Measurements from ENCODE around the gene U2AF2. TPM values are rescaled to one million over a fixed set of nuclear protein-coding genes. Genes with fewer than 3 reads are reported as not detected.

U2AF2 gene
- total RNA-seq, 1 donor from 2014 or later: 273 TPM

DNA sequence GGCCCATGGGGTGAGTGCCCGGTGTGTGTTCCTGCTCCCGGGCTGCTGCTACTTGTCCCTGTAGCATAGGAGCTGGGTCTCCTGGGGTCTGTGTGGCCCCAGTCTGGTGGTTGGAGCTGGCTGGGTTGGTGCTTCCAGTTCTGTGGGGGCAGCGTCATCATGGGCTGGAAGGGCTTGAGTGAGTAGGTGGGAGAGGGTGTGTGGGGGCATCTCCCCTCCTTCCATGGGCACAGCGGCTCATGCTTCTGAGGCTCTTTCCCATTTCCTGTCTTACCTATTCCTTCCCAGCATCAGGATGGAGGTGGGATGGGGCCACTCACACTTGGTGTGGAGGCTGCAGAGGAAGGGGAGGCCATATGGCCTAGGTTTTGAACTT lies 12.2 kb downstream of the U2AF2 start:
- ATAC-seq (ENCODE audit: low read depth): no peak
- Mint-ChIP-seq H3K4me1 (peaks cover 21% of the 10 kb centered on the region), H3K27me3 (no peaks in the 10 kb centered on the region), H3K27ac (no peak overlapping the region), H3K9me3 (no peaks in the 10 kb centered on the region), H3K4me3 (no peak overlapping the region), H3K36me3 (ENCODE audit: low read depth) (peaks cover 88% of the 10 kb centered on the region)
- intact Hi-C loops (cut with micrococcal nuclease): no loop called here
- TF ChIP-seq, protein P1, sequence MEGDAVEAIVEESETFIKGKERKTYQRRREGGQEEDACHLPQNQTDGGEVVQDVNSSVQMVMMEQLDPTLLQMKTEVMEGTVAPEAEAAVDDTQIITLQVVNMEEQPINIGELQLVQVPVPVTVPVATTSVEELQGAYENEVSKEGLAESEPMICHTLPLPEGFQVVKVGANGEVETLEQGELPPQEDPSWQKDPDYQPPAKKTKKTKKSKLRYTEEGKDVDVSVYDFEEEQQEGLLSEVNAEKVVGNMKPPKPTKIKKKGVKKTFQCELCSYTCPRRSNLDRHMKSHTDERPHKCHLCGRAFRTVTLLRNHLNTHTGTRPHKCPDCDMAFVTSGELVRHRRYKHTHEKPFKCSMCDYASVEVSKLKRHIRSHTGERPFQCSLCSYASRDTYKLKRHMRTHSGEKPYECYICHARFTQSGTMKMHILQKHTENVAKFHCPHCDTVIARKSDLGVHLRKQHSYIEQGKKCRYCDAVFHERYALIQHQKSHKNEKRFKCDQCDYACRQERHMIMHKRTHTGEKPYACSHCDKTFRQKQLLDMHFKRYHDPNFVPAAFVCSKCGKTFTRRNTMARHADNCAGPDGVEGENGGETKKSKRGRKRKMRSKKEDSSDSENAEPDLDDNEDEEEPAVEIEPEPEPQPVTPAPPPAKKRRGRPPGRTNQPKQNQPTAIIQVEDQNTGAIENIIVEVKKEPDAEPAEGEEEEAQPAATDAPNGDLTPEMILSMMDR (IDR thresholded peaks at IDR 0.05): no peak
- CTCF ChIA-PET: no interaction called here
- POLR2A ChIA-PET: interaction anchor here (0.7 to 2.2 kb wide), 3 partner anchors 8 to 158 kb away, joined by 3 to 6 read pairs (median 5); no protein-coding TSS in a partner anchor
- DNase-seq: no peak

DNA sequence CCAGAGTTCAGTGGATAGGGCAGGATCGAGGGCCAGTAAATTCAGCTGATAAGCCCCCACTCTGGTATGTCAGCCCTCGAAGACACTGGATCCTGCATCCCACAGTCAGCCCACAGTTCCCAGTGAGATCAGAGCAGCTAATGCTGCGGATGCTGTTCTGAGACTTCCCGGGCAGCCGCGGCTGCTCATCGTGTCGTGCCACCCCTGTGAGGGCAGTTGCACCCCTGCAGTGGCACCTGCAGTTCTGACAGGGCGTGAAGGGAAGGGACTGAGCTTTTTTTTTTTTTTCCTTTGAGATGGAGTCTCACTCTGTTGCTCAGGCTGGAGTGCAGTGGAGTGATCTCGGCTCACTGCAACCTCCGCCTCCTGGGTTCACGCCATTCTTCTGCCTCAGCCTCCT lies 12.7 kb downstream of the U2AF2 start:
- H3K4me3 Mint-ChIP-seq: no peak overlapping the region
- POLR2A ChIA-PET: interaction anchor here (0.7 to 2.2 kb wide), 3 partner anchors 9 to 158 kb away, joined by 3 to 6 read pairs (median 5); no protein-coding TSS in a partner anchor
- peaks cover 89% of the 10 kb centered on the region for H3K36me3 Mint-ChIP-seq (ENCODE audit: low read depth)
- no peaks in the 10 kb centered on the region for H3K27me3 Mint-ChIP-seq
- intact Hi-C loops (cut with micrococcal nuclease): no loop called here
- TF ChIP-seq, protein P1 (IDR thresholded peaks at IDR 0.05): no peak
- H3K27ac Mint-ChIP-seq: no peak overlapping the region
- peaks cover 25% of the 10 kb centered on the region for H3K4me1 Mint-ChIP-seq
- CTCF ChIA-PET: interaction anchor here (1.6 kb wide), 1 partner anchor 35 kb away, joined by 4 read pairs; no protein-coding TSS in a partner anchor
- H3K9me3 Mint-ChIP-seq: no peaks in the 10 kb centered on the region
- ATAC-seq (ENCODE audit: low read depth): no peak
- no peak for DNase-seq

DNA sequence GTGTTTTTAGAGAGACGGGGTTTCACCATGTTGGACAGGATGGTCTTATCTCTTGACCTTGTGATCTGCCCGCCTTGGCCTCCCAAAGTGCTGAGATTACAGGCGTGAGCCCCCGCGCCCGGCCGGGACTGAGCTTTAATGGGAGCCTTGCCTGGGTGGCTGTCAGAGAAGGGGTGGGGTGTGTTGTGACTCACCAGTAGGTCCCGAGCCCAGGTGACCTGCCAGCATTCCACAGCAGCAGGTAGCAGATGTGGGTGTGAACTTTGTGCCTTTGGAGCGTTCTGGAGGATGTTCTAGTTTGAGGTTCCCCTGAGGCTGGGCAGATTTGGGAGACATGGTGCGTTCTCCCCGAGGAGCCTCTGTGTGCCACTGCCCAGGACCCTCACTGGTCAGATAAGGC lies 13.1 kb downstream of the U2AF2 start:
- ChIA-PET POLR2A (interaction anchor here (0.7 to 2.2 kb wide), 2 partner anchors 11 to 159 kb away, joined by 3 to 5 read pairs; no protein-coding TSS in a partner anchor), CTCF (interaction anchor here (1.6 kb wide), 1 partner anchor 35 kb away, joined by 4 read pairs; no protein-coding TSS in a partner anchor)
- ATAC-seq (ENCODE audit: low read depth) (no peak), DNase-seq (no peak)
- peaks cover 22% of the 10 kb centered on the region for H3K4me1 Mint-ChIP-seq
- intact Hi-C loops (cut with micrococcal nuclease): no loop called here
- H3K36me3 Mint-ChIP-seq (ENCODE audit: low read depth): peaks cover 85% of the 10 kb centered on the region
- no peak overlapping the region for H3K27ac Mint-ChIP-seq
- TF ChIP-seq, protein P1 (IDR thresholded peaks at IDR 0.05): no peak
- no peaks in the 10 kb centered on the region for H3K27me3 Mint-ChIP-seq
- no peaks in the 10 kb centered on the region for H3K9me3 Mint-ChIP-seq
- no peak overlapping the region for H3K4me3 Mint-ChIP-seq

DNA sequence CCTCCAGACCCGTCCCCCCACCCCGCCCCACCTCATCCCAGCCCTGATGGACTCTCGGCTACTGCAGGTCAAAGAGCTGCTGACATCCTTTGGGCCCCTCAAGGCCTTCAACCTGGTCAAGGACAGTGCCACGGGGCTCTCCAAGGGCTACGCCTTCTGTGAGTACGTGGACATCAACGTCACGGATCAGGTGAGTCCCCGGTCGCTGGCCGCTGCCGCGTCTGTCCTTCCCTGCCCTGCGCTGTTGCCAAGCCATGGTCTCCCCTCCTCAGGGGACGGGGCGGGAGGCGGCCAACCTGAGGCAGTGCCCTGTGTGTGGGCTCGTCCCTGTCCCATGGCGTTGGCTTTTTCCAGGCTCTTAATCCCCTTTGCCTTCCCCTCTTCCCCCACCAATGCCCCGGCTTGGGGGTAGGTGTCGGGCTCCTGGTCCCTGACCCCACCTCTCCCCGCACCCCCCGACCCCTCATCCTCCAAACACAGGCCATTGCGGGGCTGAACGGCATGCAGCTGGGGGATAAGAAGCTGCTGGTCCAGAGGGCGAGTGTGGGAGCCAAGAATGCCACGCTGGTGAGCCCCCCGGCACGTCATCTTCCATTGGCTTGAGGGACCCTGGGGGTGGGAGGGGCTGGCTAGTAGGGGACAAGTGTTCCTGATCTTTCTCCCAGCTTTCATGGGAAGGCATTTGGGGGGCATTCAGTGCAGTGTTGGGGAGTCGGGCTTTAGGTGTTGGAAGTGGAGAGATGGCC lies 13.9 kb downstream of the U2AF2 start:
- ATAC-seq (ENCODE audit: low read depth) (no peak), DNase-seq (no peak)
- peaks cover 85% of the 10 kb centered on the region for H3K36me3 Mint-ChIP-seq (ENCODE audit: low read depth)
- TF ChIP-seq, protein P1 (IDR thresholded peaks at IDR 0.05): no peak
- peaks cover 22% of the 10 kb centered on the region for H3K4me1 Mint-ChIP-seq
- no peak overlapping the region for H3K27ac Mint-ChIP-seq
- ChIA-PET POLR2A (interaction anchor here (0.5 to 2.2 kb wide), 2 partner anchors 12 to 34 kb away, joined by 5 to 7 read pairs; no protein-coding TSS in a partner anchor), CTCF (interaction anchor here (1.6 kb wide), 1 partner anchor 36 kb away, joined by 4 read pairs; no protein-coding TSS in a partner anchor)
- no peaks in the 10 kb centered on the region for H3K27me3 Mint-ChIP-seq
- no peak overlapping the region for H3K4me3 Mint-ChIP-seq
- no peaks in the 10 kb centered on the region for H3K9me3 Mint-ChIP-seq
- intact Hi-C loops (cut with micrococcal nuclease): no loop called here

DNA sequence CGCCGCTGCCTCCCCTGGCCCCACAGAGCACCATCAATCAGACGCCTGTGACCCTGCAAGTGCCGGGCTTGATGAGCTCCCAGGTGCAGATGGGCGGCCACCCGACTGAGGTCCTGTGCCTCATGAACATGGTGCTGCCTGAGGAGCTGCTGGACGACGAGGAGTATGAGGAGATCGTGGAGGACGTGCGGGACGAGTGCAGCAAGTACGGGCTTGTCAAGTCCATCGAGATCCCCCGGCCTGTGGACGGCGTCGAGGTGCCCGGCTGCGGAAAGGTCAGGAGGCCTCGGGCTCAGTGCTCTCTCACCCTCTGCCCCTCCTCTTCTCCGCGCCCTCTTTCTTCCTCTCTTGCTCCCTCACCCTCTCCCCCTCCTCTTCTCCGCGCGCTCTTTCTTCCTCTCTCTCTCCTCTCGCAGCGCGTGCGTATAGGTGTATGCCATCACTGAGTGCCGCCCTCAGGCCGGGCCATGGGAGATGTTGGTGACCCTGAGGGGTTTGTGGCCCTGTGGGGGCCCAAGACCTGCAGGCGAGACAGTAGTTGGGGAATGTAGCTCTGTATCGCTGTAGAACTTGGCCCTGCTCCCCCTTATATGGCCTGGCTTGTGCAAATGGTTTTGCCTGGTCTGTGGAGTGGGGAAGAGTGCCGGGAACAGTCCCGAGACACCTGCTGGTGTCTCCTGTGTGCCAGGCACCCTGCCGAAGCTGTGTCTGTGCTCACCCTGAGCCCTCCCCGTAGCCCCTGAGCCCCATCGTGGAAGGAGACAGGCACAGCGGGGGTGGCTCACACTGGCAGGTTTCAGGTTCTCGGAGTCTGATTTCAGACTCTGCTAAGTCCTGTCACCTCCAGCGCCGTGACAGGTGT lies 14.8 kb downstream of the U2AF2 start:
- CTCF ChIA-PET: no interaction called here
- peaks cover 81% of the 10 kb centered on the region for H3K36me3 Mint-ChIP-seq (ENCODE audit: low read depth)

More for the DNA sequence above, 14.8 kb downstream of the U2AF2 start:
- DNase-seq (no peak), ATAC-seq (ENCODE audit: low read depth) (no peak)
- TF ChIP-seq, protein P1 (IDR thresholded peaks at IDR 0.05): no peak
- Mint-ChIP-seq H3K27ac (no peak overlapping the region), H3K4me1 (peaks cover 26% of the 10 kb centered on the region), H3K4me3 (no peak overlapping the region), H3K9me3 (no peaks in the 10 kb centered on the region), H3K27me3 (no peaks in the 10 kb centered on the region)
- POLR2A ChIA-PET: no interaction called here
- intact Hi-C loops (cut with micrococcal nuclease): no loop called here

Data from activated B cell treated with CpG ODN at 0.5 μM for 24 hours (primary cell).